K562 (cell line): Measurements from ENCODE around the gene LMX1B. TPM values are rescaled to one million over a fixed set of nuclear protein-coding genes. Genes with fewer than 3 reads are reported as not detected.

Source experiments
- ATAC-seq: fragments of 200-7000 bp; cut with Tn5 transposase; 3 replicates; pipeline ENCODE4 v1.9.1; 2020; ENCODE audit warnings: moderate library complexity
- BruUV-seq: library from RNA; stranded (reverse); fragments of 400-500 nt; replicated peaks from 2 replicates; lab custom pipeline; 2021; lab: Mats Ljungman, UMichigan
- CTCF ChIA-PET: fragments of 300-600 bp; formaldehyde crosslinking; extraction: SDS; loops from one replicate; lab custom pipeline; 2021; ENCODE audit warnings: low intra/inter-chr PET ratio; lab: Yijun Ruan, JAX
- POLR2A ChIA-PET: fragments of 300-600, 350-650 bp; sonication (Branson Sonifier 250); formaldehyde crosslinking; extraction: SDS; loops from one replicate; lab custom pipeline; 2021; ENCODE audit warnings: antibody characterized with exemption, inconsistent platforms; lab: Yijun Ruan, JAX
- DNase-seq, 4 experiments: peaks; one replicate each; pipeline versions ENCODE4 v3.0.0 to v3.0.0-alpha.2; 2011 to 2018; ENCODE audit warnings: low spot score in 3 of 4, mixed read lengths in 3 of 4; ENCODE audit errors: extremely low read depth in 1 of 4
- FAIRE-seq: peaks from 2 replicates; lab custom pipeline; 2011; peaks lifted over from hg19 to GRCh38; lab: Jason Lieb, UNC
- H2AFZ ChIP-seq: 2 replicates; pipeline ENCODE4 v1.6.0; 2011; ENCODE audit warnings: low read depth, low read length, control low read depth, inconsistent platforms
- H3K27ac ChIP-seq: fragments of 200-600 bp; 3 replicates; pipeline ENCODE4 v1.8.0; 2011; ENCODE audit warnings: low read depth, mild to moderate bottlenecking, control low read depth, inconsistent platforms, low read length, moderate library complexity, mixed read lengths; ENCODE audit errors: extremely low read depth
- H3K27me3 ChIP-seq, 2 experiments: fragments of 300-600 bp in 1 of 2; 2 replicates in 1 of 2; 3 replicates in 1 of 2; pipeline versions ENCODE4 v1.6.0 to v1.8.0; 2011; ENCODE audit warnings: inconsistent platforms in 2 of 2, low read length in 2 of 2, mild to moderate bottlenecking in 1 of 2, mixed read lengths in 1 of 2, moderate library complexity in 1 of 2; ENCODE audit not compliant: control insufficient read depth in 2 of 2, insufficient read depth in 2 of 2
- H3K36me3 ChIP-seq: fragments of 300-600 bp; 3 replicates; pipeline ENCODE4 v1.8.0; 2011; ENCODE audit warnings: mild to moderate bottlenecking, low read length, inconsistent platforms; ENCODE audit not compliant: control insufficient read depth, insufficient read depth
- H3K4me1 ChIP-seq, 2 experiments: fragments of 200-600 bp in 1 of 2; replicated peaks in 1 of 2; 2 replicates in 1 of 2; 3 replicates in 1 of 2; pipeline versions ENCODE4 v1.5.1 to v1.8.0; 2011; ENCODE audit warnings: inconsistent platforms in 2 of 2, low read length in 2 of 2, mild to moderate bottlenecking in 1 of 2, mixed read lengths in 1 of 2, moderate library complexity in 1 of 2; ENCODE audit not compliant: control insufficient read depth in 2 of 2, insufficient read depth in 2 of 2
- H3K4me2 ChIP-seq: 2 replicates; pipeline ENCODE4 v1.6.1; 2011; ENCODE audit warnings: low read length, control low read depth, inconsistent platforms, mixed read lengths; ENCODE audit not compliant: insufficient read depth
- H3K4me3 ChIP-seq: fragments of 200-600 bp; sonication (generic), shearing (Covaris generic); 2 replicates; pipeline ENCODE4 v1.5.1; 2016; ENCODE audit warnings: control low read depth, inconsistent platforms
- H3K79me2 ChIP-seq: fragments of 200-600 bp; 3 replicates; pipeline ENCODE4 v1.8.0; 2011; ENCODE audit warnings: low read length, inconsistent platforms; ENCODE audit not compliant: control insufficient read depth, insufficient read depth
- H3K9ac ChIP-seq, 2 experiments: 2 replicates each; pipeline versions ENCODE4 v1.6.0 to v1.6.1; 2011; ENCODE audit warnings: low read depth in 2 of 2, low read length in 2 of 2, control low read depth in 1 of 2, inconsistent platforms in 1 of 2, mild to moderate bottlenecking in 1 of 2, mixed read lengths in 1 of 2; ENCODE audit not compliant: insufficient read depth in 1 of 2
- H3K9me1 ChIP-seq: one replicate; pipeline ENCODE4 v1.6.0; 2011; ENCODE audit warnings: inconsistent platforms, mild to moderate bottlenecking, low read length, moderate library complexity; ENCODE audit not compliant: control insufficient read depth, insufficient read depth
- H3K9me3 ChIP-seq: replicated peaks from 2 replicates; pipeline ENCODE4 v1.5.1; 2011; ENCODE audit warnings: low read depth, low read length, inconsistent platforms; ENCODE audit not compliant: control insufficient read depth, insufficient read depth
- H4K20me1 ChIP-seq: replicated peaks from 2 replicates; pipeline ENCODE4 v1.6.1; 2011; ENCODE audit warnings: low read length, inconsistent platforms, mixed read lengths; ENCODE audit not compliant: control insufficient read depth, insufficient read depth
- ARNT ChIP-seq, 2 experiments: fragments of 450-650 bp; IDR thresholded peaks; 2 replicates each; pipeline ENCODE4 v1.6.1; 2016; ENCODE audit warnings: mild to moderate bottlenecking in 1 of 2
- CTBP1 ChIP-seq: fragments of 450-650 bp; IDR thresholded peaks from 2 replicates; pipeline ENCODE4 v1.6.1; 2016; ENCODE audit warnings: borderline replicate concordance
- JUND ChIP-seq, 2 experiments: IDR thresholded peaks; 2 replicates in 1 of 2; 3 replicates in 1 of 2; pipeline ENCODE4 v1.6.1; 2011; ENCODE audit warnings: borderline replicate concordance in 2 of 2, low read depth in 2 of 2, low read length in 2 of 2, improper control_type of control experiment in 1 of 2, missing biosample characterization in 1 of 2, missing genetic modification characterization in 1 of 2, missing genetic modification reagents in 1 of 2
- KDM4B ChIP-seq, 2 experiments: fragments of 450-650 bp in 1 of 2; sonication (generic) in 1 of 2; IDR thresholded peaks; 2 replicates each; pipeline ENCODE4 v1.6.1; 2016 to 2017; ENCODE audit warnings: borderline replicate concordance in 2 of 2, antibody characterized with exemption in 1 of 2, low read depth in 1 of 2, mild to moderate bottlenecking in 1 of 2
- MTA3 ChIP-seq: fragments of 450-650 bp; formaldehyde crosslinking; IDR thresholded peaks from 2 replicates; pipeline ENCODE4 v1.6.1; 2017; ENCODE audit warnings: mild to moderate bottlenecking, borderline replicate concordance
- NFIC ChIP-seq: fragments of 450-650 bp; IDR thresholded peaks from 2 replicates; pipeline ENCODE4 v1.6.1; 2017; ENCODE audit warnings: mild to moderate bottlenecking, inconsistent platforms
- POU5F1 ChIP-seq: fragments of 150-350 bp; IDR thresholded peaks from 2 replicates; pipeline ENCODE4 v1.6.1; 2014; ENCODE audit warnings: borderline replicate concordance, low read length, low read depth, mild to moderate bottlenecking; ENCODE audit not compliant: partially characterized antibody
- SAFB ChIP-seq: fragments of 200-400 bp; formaldehyde crosslinking; IDR thresholded peaks from 2 replicates; pipeline ENCODE4 v1.6.1; 2017; ENCODE audit warnings: low read depth, low read length, borderline replicate concordance
- SMARCB1 ChIP-seq: IDR thresholded peaks from 2 replicates; pipeline ENCODE4 v1.6.1; 2011; ENCODE audit warnings: improper control_type of control experiment, low read depth; ENCODE audit not compliant: insufficient read length
- TSC22D4 ChIP-seq: fragments of 450-650 bp; IDR thresholded peaks from 2 replicates; pipeline ENCODE4 v1.6.1; 2016; ENCODE audit warnings: missing genetic modification characterization, missing biosample characterization, control low read depth
- ZFP30 ChIP-seq: fragments of 250-450 bp; sonication (Bioruptor Pico); IDR thresholded peaks from 2 replicates; pipeline ENCODE4 v1.8.0; 2022; ENCODE audit warnings: moderate library complexity, mild to moderate bottlenecking, inconsistent platforms, borderline replicate concordance
- ZNF121 ChIP-seq: sonication (generic); formaldehyde crosslinking; conservative IDR thresholded peaks from 2 replicates; pipeline ENCODE4 v1.8.0; 2022; ENCODE audit warnings: missing genetic modification reagents
- WGBS: fragments of 100-300 bp; shearing (Covaris generic); methylation state at CpG from one replicate; pipeline ENCODE4 v1.1.6; 2016; ENCODE audit warnings: low coverage, mixed read lengths; ENCODE audit not compliant: insufficient coverage; ENCODE audit errors: missing lambda C conversion rate; 5-methylcytosine and 5-hydroxymethylcytosine counted together
- in situ Hi-C: fragments of 300-500 bp; cut with MboI; formaldehyde crosslinking; loops from 4 replicates; pipeline ENCODE4 v1.15.0; 2018; ENCODE audit warnings: inconsistent platforms, mixed read lengths
- intact Hi-C: fragments of 100-400 bp; cut with micrococcal nuclease; formaldehyde crosslinking; loops from 2 replicates; pipeline ENCODE4 v1.14.2; 2022
- polyA plus RNA-seq, 8 experiments: library from polyadenylated mRNA; depleted of rRNA in 4 of 8; stranded (reverse) in 5 of 8; unstranded in 3 of 8; fragments of >200 nt; fragmentation: Nextera tagmentation in 2 of 8; fragmentation: Illumina TruSeq in 1 of 8; extraction: Ambion mirVana in 2 of 8; extraction: Trizol in 1 of 8; gene quantifications; 2 replicates each; pipeline versions ENCODE4 v1.2.1 to v1.2.3, GENCODE V29; 2011 to 2014; ENCODE audit warnings: inconsistent platforms in 1 of 8, missing spikeins in 1 of 8
- total RNA-seq, 7 experiments: library from RNA; depleted of rRNA in 6 of 7; stranded (reverse); fragments of >200 nt in 6 of 7; fragmentation: Illumina TruSeq in 2 of 7; extraction: Trizol in 2 of 7; gene quantifications; 2 replicates each; pipeline versions ENCODE4 v1.2.1 to v1.2.3, GENCODE V29; 2011 to 2021; ENCODE audit warnings: low replicate concordance in 1 of 7
- TF ChIP-seq, protein P1 (sequence below): fragments of 200-800 bp; sonication (Bioruptor generic); IDR thresholded peaks from 2 replicates; pipeline ENCODE4 v1.6.1; 2017; ENCODE audit warnings: missing genetic modification characterization, missing compliant biosample characterization
- TF ChIP-seq, protein P2 (sequence below): fragments of 450-650 bp; formaldehyde crosslinking; IDR thresholded peaks from 2 replicates; pipeline ENCODE4 v1.4.0; 2020; ENCODE audit warnings: mild to moderate bottlenecking, moderate library complexity
- TF ChIP-seq, protein P3 (sequence below): fragments of 250-450 bp; sonication (Bioruptor Pico); IDR thresholded peaks from 2 replicates; pipeline ENCODE4 v1.8.0; 2021; ENCODE audit warnings: moderate library complexity, mild to moderate bottlenecking, inconsistent platforms

The LMX1B gene
- total and polyA plus RNA-seq, 9 of the 15 experiments (the other 6 are each of a cell fraction or from before 2014, with no cell fraction given): not detected

DNA sequence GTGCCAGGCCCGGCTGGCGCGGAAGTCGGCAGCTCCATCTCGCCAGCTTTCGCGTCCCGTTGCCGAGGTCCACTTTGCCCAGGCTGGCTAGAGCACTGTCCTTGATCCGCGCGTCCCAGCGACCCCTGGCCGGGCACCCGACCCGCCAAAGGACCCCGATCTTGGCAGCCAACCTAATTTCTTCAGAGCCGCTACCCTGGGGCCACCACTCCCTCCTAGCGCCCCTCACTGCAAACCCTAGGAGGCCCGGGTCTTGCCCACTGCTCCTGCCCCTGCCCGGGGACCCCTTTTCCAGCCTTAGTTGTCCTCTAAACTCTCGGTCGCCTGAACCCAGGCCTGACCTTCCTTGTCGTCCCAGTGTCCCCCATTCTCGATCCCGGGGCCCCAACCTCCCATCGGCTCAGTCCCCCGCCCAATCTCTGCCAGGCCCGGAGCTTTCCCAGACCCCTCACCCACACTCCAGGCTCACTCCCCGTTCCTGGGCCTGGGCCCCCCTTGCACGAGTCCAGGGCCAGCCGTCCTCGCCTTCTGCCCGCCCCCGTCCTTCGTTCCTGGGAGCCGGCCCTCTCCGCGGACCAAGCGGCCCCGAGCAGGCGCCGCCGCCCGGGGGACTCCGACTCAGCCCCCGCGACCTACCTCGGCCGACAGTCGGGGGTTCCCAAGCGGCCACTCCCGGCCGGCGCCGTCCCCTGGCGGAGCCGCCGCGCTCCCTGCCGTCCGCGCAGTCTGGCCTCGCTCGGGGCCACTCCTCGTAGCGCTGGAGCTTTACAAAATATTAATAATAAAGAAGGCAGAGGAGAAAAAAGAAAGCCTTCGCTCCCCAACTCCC is 701 bp upstream of the LMX1B start:
- BruUV-seq: no TSS peak
- Histone ChIP-seq H3K9ac (no peak overlapping the region), H4K20me1 (peaks cover 10% of the 10 kb centered on the region), H3K27me3 (peaks cover 16 to 70% of the 10 kb centered on the region in 2 experiments; a peak in 4 of 5 replicates), H3K4me3 (no peak overlapping the region), H3K9me1 (no peaks in the 10 kb centered on the region), H3K4me1 (peaks cover 0 to 27% of the 10 kb centered on the region in 2 experiments; a peak in 1 of 5 replicates), H3K27ac (no peak overlapping the region), H3K79me2 (no peaks in the 10 kb centered on the region), H2AFZ (no peak overlapping the region), H3K36me3 (no peaks in the 10 kb centered on the region), H3K9me3 (no peaks in the 10 kb centered on the region), H3K4me2 (no peak overlapping the region)
- FAIRE-seq: no peak
- ChIA-PET CTCF (interaction anchor here (4.2 kb wide), 1 partner anchor 169 kb away, joined by 15 read pairs; no protein-coding TSS in a partner anchor), POLR2A (no interaction called here)
- in situ Hi-C loops (no loop called here), intact Hi-C loops (loop anchor here (5.0 kb wide), 1 partner anchor 79 kb away; no protein-coding TSS in a partner anchor)
- no peak for ATAC-seq
- TF ChIP-seq, protein P1, sequence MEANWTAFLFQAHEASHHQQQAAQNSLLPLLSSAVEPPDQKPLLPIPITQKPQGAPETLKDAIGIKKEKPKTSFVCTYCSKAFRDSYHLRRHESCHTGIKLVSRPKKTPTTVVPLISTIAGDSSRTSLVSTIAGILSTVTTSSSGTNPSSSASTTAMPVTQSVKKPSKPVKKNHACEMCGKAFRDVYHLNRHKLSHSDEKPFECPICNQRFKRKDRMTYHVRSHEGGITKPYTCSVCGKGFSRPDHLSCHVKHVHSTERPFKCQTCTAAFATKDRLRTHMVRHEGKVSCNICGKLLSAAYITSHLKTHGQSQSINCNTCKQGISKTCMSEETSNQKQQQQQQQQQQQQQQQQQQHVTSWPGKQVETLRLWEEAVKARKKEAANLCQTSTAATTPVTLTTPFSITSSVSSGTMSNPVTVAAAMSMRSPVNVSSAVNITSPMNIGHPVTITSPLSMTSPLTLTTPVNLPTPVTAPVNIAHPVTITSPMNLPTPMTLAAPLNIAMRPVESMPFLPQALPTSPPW: no peak
- TF ChIP-seq, protein P2, sequence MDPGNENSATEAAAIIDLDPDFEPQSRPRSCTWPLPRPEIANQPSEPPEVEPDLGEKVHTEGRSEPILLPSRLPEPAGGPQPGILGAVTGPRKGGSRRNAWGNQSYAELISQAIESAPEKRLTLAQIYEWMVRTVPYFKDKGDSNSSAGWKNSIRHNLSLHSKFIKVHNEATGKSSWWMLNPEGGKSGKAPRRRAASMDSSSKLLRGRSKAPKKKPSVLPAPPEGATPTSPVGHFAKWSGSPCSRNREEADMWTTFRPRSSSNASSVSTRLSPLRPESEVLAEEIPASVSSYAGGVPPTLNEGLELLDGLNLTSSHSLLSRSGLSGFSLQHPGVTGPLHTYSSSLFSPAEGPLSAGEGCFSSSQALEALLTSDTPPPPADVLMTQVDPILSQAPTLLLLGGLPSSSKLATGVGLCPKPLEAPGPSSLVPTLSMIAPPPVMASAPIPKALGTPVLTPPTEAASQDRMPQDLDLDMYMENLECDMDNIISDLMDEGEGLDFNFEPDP (CRISPR knock-in tag): no peak
- TF ChIP-seq ZFP30 (CRISPR knock-in tag) (no peak), NFIC (no peak), MTA3 (no peak), ARNT (IDR thresholded peaks at IDR 0.05) (no peak), SAFB (no peak), KDM4B (IDR thresholded peaks at IDR 0.05; ENCODE audit: borderline replicate concordance in 2 of 2, low read depth in 1 of 2) (no peak), JUND (IDR thresholded peaks at IDR 0.05; ENCODE audit: borderline replicate concordance, low read depth, low read length) (no peak), JUND (tag; IDR thresholded peaks at IDR 0.05; ENCODE audit: borderline replicate concordance, low read depth, low read length) (no peak), ZNF121 (CRISPR knock-in tag) (no peak), TSC22D4 (tag) (no peak), CTBP1 (no peak), SMARCB1 (no peak), POU5F1 (no peak)
- TF ChIP-seq, protein P3, sequence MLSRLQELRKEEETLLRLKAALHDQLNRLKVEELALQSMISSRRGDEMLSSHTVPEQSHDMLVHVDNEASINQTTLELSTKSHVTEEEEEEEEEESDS (CRISPR knock-in tag): no peak
- WGBS: 38% methylated on average over 30 of the region's 68 CpGs
- DNase-seq: no peak
